ENCODE results near the gene LIPC.

DNA sequence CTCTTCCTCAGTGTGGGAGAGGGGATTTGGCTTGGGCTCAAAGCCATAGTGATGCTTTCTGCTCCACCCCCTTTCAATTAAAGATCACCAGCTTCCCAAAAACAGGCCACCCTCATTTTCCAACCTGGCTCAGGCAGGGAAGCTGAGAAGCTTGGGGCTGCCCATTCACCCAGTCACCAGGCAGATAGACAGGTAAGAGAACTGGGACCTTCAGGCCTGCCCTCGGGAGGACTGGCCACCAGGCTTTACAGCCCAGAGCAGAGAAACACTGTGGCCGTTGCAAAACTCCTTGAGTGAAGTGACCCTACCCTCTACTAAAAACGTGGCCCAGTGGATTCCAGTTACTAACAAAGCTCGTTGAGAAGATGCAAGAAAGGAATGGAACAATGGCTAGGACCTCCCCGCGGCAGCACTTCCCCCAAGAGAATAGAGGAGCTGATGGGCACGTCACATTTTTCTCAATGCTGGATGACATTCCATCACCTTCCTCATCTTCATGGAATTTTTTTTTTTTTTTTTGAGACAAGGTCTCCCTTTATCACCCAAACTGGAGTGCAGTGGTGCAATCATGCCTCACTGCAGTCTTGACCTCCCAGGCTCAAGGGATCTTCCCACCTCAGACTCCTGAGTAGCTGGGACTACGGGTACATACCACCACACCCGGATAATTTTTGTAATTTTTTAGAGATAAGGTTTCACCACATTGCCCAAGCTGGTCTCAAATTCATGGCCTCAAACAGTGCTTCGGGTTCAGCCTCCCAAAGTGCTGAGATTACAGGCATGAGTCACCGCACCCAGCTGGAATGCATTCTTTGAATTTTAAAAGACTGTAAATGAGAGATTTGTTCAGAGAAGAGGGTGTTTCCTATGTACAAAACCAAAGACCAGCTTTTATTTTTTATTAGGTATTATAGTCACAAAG is 37.9 kb downstream of the LIPC start:
- TF ChIP-seq POLR2AphosphoS5 (IDR thresholded peaks at IDR 0.05) = no peak
- TF ChIP-seq, protein P1, sequence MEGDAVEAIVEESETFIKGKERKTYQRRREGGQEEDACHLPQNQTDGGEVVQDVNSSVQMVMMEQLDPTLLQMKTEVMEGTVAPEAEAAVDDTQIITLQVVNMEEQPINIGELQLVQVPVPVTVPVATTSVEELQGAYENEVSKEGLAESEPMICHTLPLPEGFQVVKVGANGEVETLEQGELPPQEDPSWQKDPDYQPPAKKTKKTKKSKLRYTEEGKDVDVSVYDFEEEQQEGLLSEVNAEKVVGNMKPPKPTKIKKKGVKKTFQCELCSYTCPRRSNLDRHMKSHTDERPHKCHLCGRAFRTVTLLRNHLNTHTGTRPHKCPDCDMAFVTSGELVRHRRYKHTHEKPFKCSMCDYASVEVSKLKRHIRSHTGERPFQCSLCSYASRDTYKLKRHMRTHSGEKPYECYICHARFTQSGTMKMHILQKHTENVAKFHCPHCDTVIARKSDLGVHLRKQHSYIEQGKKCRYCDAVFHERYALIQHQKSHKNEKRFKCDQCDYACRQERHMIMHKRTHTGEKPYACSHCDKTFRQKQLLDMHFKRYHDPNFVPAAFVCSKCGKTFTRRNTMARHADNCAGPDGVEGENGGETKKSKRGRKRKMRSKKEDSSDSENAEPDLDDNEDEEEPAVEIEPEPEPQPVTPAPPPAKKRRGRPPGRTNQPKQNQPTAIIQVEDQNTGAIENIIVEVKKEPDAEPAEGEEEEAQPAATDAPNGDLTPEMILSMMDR (IDR thresholded peaks at IDR 0.05) = no peak
- no peak for TF ChIP-seq EP300 (IDR thresholded peaks at IDR 0.05; ENCODE audit: low read depth)
